GM12878 (cell line): ENCODE results near the gene CCBE1. TPM values are rescaled to one million over a fixed set of nuclear protein-coding genes. Genes with fewer than 3 reads are reported as not detected.
A peak's percentile ranks its signal among the peaks of the same experiment; 100 is the strongest.

ENCODE experiments used
- ATAC-seq: fragments of 200-7000 bp; cut with Tn5 transposase; 3 replicates; pipeline ENCODE4 v1.9.1; 2020; ENCODE audit warnings: mild to moderate bottlenecking, moderate library complexity
- BruUV-seq: library from RNA; stranded (reverse); fragments of 400-500 nt; replicated peaks from 2 replicates; lab custom pipeline; 2021; lab: Mats Ljungman, UMichigan
- CTCF ChIA-PET: fragments of 300-600 bp; sonication (Branson Sonifier 250); formaldehyde crosslinking; extraction: SDS; loops from one replicate; lab custom pipeline; 2021; ENCODE audit warnings: inconsistent platforms; lab: Yijun Ruan, JAX
- POLR2A ChIA-PET: fragments of 350-600 bp; formaldehyde crosslinking; extraction: SDS; loops from one replicate; lab custom pipeline; 2021; ENCODE audit warnings: inconsistent platforms; lab: Charles Lee
- RAD21 ChIA-PET: fragments of 300-600 bp; sonication (Branson Sonifier 250); formaldehyde crosslinking; loops from one replicate; lab custom pipeline; 2023; ENCODE audit warnings: antibody characterized with exemption; ENCODE audit not compliant: unreplicated experiment; lab: Charles Lee
- SMC1A ChIA-PET: fragments of 300-600 bp; sonication (Branson Sonifier 250); formaldehyde crosslinking; loops from one replicate; lab custom pipeline; 2023; ENCODE audit not compliant: unreplicated experiment, uncharacterized antibody; lab: Charles Lee
- DNase-seq: peaks from one replicate; pipeline ENCODE4 v3.0.0-alpha.2; 2011; ENCODE audit warnings: low read depth, low spot score
- FAIRE-seq: peaks from 3 replicates; lab custom pipeline; 2011; peaks lifted over from hg19 to GRCh38; lab: Jason Lieb, UNC
- H2AFZ ChIP-seq: 2 replicates; pipeline ENCODE4 v1.6.0; 2011; ENCODE audit warnings: low read depth, low read length, control low read depth; ENCODE audit not compliant: control insufficient read depth
- H3K27ac ChIP-seq: 2 replicates; pipeline ENCODE4 v1.5.1; 2011; ENCODE audit warnings: control low read depth; ENCODE audit not compliant: control insufficient read depth, insufficient read depth
- H3K27me3 ChIP-seq, 2 experiments: replicated peaks in 1 of 2; 2 replicates each; pipeline versions ENCODE4 v1.6.0 to v1.6.1; 2011; ENCODE audit warnings: low read length in 1 of 2; ENCODE audit not compliant: control insufficient read depth in 2 of 2, insufficient read depth in 2 of 2
- H3K36me3 ChIP-seq, 2 experiments: 2 replicates each; pipeline ENCODE4 v1.5.1; 2011; ENCODE audit warnings: low read length in 1 of 2; ENCODE audit not compliant: control insufficient read depth in 2 of 2, insufficient read depth in 2 of 2
- H3K4me1 ChIP-seq: 2 replicates; pipeline ENCODE4 v1.6.1; 2011; ENCODE audit warnings: mild to moderate bottlenecking, low read length, moderate library complexity, mixed read lengths; ENCODE audit not compliant: control insufficient read depth, insufficient read depth
- H3K4me2 ChIP-seq: 2 replicates; pipeline ENCODE4 v1.6.0; 2011; ENCODE audit warnings: control low read depth; ENCODE audit not compliant: control insufficient read depth, insufficient read depth
- H3K4me3 ChIP-seq: fragments of 200-600 bp; sonication (generic); 2 replicates; pipeline ENCODE4 v1.5.1; 2016
- H3K79me2 ChIP-seq: 2 replicates; pipeline ENCODE4 v1.6.0; 2011; ENCODE audit warnings: low read length; ENCODE audit not compliant: control insufficient read depth, insufficient read depth
- H3K9ac ChIP-seq: 2 replicates; pipeline ENCODE4 v1.8.0; 2011; ENCODE audit warnings: low read length, control low read depth, mixed read lengths; ENCODE audit not compliant: control insufficient read depth, insufficient read depth
- H3K9me3 ChIP-seq: replicated peaks from 3 replicates; pipeline ENCODE4 v1.5.1; 2011; ENCODE audit warnings: mild to moderate bottlenecking, low read length; ENCODE audit not compliant: control insufficient read depth, insufficient read depth
- H4K20me1 ChIP-seq: 2 replicates; pipeline ENCODE4 v1.6.0; 2011; ENCODE audit not compliant: control insufficient read depth, insufficient read depth
- BCL3 ChIP-seq: IDR thresholded peaks from 2 replicates; pipeline ENCODE4 v1.6.1; 2011; ENCODE audit warnings: borderline replicate concordance, low read depth, mild to moderate bottlenecking, moderate library complexity, low read length; ENCODE audit not compliant: insufficient read depth, poor library complexity, severe bottlenecking
- GABPA ChIP-seq: IDR thresholded peaks from 2 replicates; pipeline ENCODE4 v1.6.1; 2014; ENCODE audit warnings: antibody characterized with exemption, low read depth, mild to moderate bottlenecking, inconsistent platforms
- GATAD2B ChIP-seq: fragments of 450-650 bp; conservative IDR thresholded peaks from 2 replicates; pipeline ENCODE4 v1.6.1; 2017; ENCODE audit warnings: low read depth, mild to moderate bottlenecking, moderate library complexity
- JUND ChIP-seq: IDR thresholded peaks from 2 replicates; pipeline ENCODE4 v1.6.1; 2012; ENCODE audit warnings: low read depth, mild to moderate bottlenecking, low read length, improper control_type of control experiment, moderate library complexity
- RAD51 ChIP-seq: fragments of 450-650 bp; IDR thresholded peaks from 2 replicates; pipeline ENCODE4 v1.6.1; 2016; ENCODE audit warnings: moderate library complexity, mild to moderate bottlenecking, inconsistent platforms
- RUNX3 ChIP-seq: IDR thresholded peaks from 2 replicates; pipeline ENCODE4 v1.6.1; 2012; ENCODE audit warnings: low read length, inconsistent platforms
- WGBS: methylation state at CpG from one replicate; pipeline ENCODE4 v1.1.6; 2016; ENCODE audit warnings: low lambda C conversion rate; ENCODE audit not compliant: insufficient replicate concordance, insufficient coverage; ENCODE audit errors: missing lambda C conversion rate; 5-methylcytosine and 5-hydroxymethylcytosine counted together
- in situ Hi-C: fragments of 300-500 bp; cut with MboI; formaldehyde crosslinking; loops from 9 replicates; pipeline ENCODE4 v1.14.3; 2018; ENCODE audit warnings: mixed read lengths
- intact Hi-C: fragments of 100-400 bp; cut with micrococcal nuclease; formaldehyde crosslinking; loops from one replicate; pipeline ENCODE4 v1.14.2; 2022; ENCODE audit not compliant: unreplicated experiment
- polyA plus RNA-seq, 11 experiments: library from polyadenylated mRNA; depleted of rRNA in 4 of 11; unstranded in 6 of 11; stranded (reverse) in 5 of 11; fragments of >200 nt; fragmentation: Nextera tagmentation in 4 of 11; fragmentation: Illumina TruSeq in 1 of 11; extraction: Ambion mirVana in 4 of 11; extraction: Trizol in 1 of 11; gene quantifications; 1 replicate in 1 of 11; 2 replicates in 10 of 11; pipeline versions ENCODE4 v1.2.1 to v1.2.3, GENCODE V29; 2011 to 2016; ENCODE audit warnings: inconsistent platforms in 2 of 11, missing spikeins in 2 of 11, low read depth in 1 of 11
- total RNA-seq, 4 experiments: library from RNA; depleted of rRNA in 3 of 4; stranded (reverse); fragments of >200 nt in 3 of 4; fragmentation: Illumina TruSeq in 1 of 4; extraction: Trizol in 1 of 4; gene quantifications; 2 replicates each; pipeline versions ENCODE4 v1.2.1 to v1.2.3, GENCODE V29; 2013 to 2021

The CCBE1 gene
- total and polyA plus RNA-seq, 10 of the 15 experiments (the other 5 are each of a cell fraction or from before 2014, with no cell fraction given), result 0.03 to 0.49 (median 0.04) TPM; not detected in 7

- Histone ChIP-seq H3K4me3 (no peak overlapping the region), H3K4me2 (no peak overlapping the region), H3K27me3 (no peaks in the 10 kb centered on the region; a peak in 1 of 4 replicates), H3K4me1 (no peaks in the 10 kb centered on the region), H2AFZ (no peak overlapping the region), H3K9me3 (no peaks in the 10 kb centered on the region), H3K9ac (no peak overlapping the region), H4K20me1 (no peaks in the 10 kb centered on the region), H3K27ac (no peak overlapping the region), H3K79me2 (no peaks in the 10 kb centered on the region), H3K36me3 (no peaks in the 10 kb centered on the region)
- BruUV-seq, result no TSS peak
- POLR2A ChIA-PET, result no interaction called here
- intact Hi-C loops (no loop called here), in situ Hi-C loops (no loop called here)
- CTCF ChIA-PET, result interaction anchor here (1.0 kb wide), 1 partner anchor 10 kb away, joined by 4 read pairs; no protein-coding TSS in a partner anchor
- FAIRE-seq (no peak), DNase-seq (no peak), ATAC-seq (no peak)
- WGBS, result 13% methylated on average over 11 of the region's 11 CpGs
- RAD21 ChIA-PET, result no interaction called here
- no peak for TF ChIP-seq JUND
- TF ChIP-seq RUNX3, result peak; percentile 18; the same call in 1 of the 2 replicates
- peak; percentile 51; the same call in 1 of the 2 replicates for TF ChIP-seq RAD51
- SMC1A ChIA-PET, result no interaction called here
Measured at GRCh38 chr18:59547581-59548182, 149.5 kb downstream of the CCBE1 start.

GRCh38 chr18:59546188-59546587 lies 151.0 kb downstream of the CCBE1 start:
- no peak for FAIRE-seq
- Histone ChIP-seq H3K9ac (no peak overlapping the region), H2AFZ (no peak overlapping the region), H3K36me3 (no peaks in the 10 kb centered on the region), H4K20me1 (no peaks in the 10 kb centered on the region)
- no TSS peak for BruUV-seq
- TF ChIP-seq GATAD2B (no peak), GABPA (no peak), BCL3 (no peak)
- TF ChIP-seq, all 136 proteins: peak for 0
- no peak for DNase-seq
- Histone ChIP-seq H3K4me1 (no peaks in the 10 kb centered on the region), H3K79me2 (no peaks in the 10 kb centered on the region), H3K4me2 (no peak overlapping the region), H3K27ac (no peak overlapping the region), H3K27me3 (no peaks in the 10 kb centered on the region; a peak in 1 of 4 replicates), H3K9me3 (no peaks in the 10 kb centered on the region), H3K4me3 (no peak overlapping the region)
- ATAC-seq, result peak; percentile 48
- ChIA-PET POLR2A (no interaction called here), RAD21 (no interaction called here), SMC1A (no interaction called here), CTCF (no interaction called here)
- intact Hi-C loops (no loop called here), in situ Hi-C loops (no loop called here)
- 2% methylated on average over 3 of the region's 3 CpGs for WGBS
